ENCODE data around the gene RAPGEF3. TPM values are rescaled to one million over a fixed set of nuclear protein-coding genes. Genes with fewer than 3 reads are reported as not detected.

Gene RAPGEF3
- total and polyA plus RNA-seq, 9 of the 15 experiments (the other 6 are each of a cell fraction or from before 2014, with no cell fraction given): 0.03 to 0.78 (median 0.37) TPM; not detected in 1

DNA sequence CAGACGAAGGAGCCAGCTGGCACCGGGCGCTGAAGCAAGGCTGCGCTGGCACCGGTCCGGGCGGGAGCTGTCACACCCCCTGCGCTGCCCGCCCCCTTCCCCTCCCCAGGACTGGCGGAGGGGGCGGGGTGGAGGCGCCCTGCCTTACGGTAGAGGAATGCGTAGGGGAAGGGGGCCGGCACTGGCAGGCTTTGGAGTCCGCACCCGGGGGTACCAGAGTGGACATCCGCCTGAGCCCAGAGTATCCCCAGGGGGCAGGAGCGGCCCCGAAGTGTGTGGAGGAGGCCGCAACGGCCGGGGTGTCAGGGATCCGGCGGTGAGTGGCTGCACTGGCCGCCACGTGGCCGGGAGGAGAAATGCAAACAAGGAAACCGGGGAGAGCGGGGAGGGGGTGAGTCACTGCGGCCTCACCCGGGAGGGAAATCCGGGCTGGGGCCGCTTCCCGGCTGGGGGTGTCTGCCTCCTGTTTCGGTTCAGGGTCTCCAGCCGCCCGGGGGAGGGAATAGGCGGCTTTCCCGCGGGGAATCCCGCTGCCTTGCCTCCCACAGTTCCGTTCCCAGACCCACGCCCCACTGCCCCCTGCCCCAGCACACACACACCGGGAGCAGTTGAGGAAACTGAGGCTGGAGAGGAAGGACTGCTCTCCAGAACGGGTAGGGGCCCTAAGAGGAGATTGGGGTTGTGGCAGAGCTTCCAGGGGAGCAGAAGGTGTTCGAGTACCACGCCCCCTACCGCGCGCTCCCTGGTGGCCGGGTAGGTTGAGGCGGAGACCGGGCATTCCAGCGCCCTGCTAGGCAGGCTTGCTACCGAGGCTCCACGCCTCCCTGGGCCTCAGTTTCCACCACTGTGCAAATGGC is at the start of gene RAPGEF3 (continued):
- TF ChIP-seq CTCFL (IDR thresholded peaks at IDR 0.05; ENCODE audit: borderline replicate concordance, insufficient read depth, low read depth, low read length, poor library complexity, severe bottlenecking) (peak; percentile 83), NCOA1 (IDR thresholded peaks at IDR 0.05; ENCODE audit: low read depth) (no peak), ELK1 (CRISPR knock-in tag; IDR thresholded peaks at IDR 0.05) (no peak), NKRF (IDR thresholded peaks at IDR 0.05; ENCODE audit: borderline replicate concordance) (peak; percentile 90), ZNF444 (CRISPR knock-in tag; IDR thresholded peaks at IDR 0.05) (no peak), RHOXF2B (CRISPR knock-in tag; conservative IDR thresholded peaks at IDR 0.05) (no peak), NFATC3 (IDR thresholded peaks at IDR 0.05) (no peak), ZNF639 (CRISPR knock-in tag; conservative IDR thresholded peaks at IDR 0.05 in 1 of 2, IDR thresholded peaks at IDR 0.05 in 1 of 2) (peak in 1 of 2 experiments; percentile 61; a peak in 1 of 4 replicates), E2F3 (CRISPR knock-in tag; IDR thresholded peaks at IDR 0.05) (0 out of 2 replicates have a peak, but pooled peaks have one; percentile 30), SNIP1 (IDR thresholded peaks at IDR 0.05; ENCODE audit: low read depth) (no peak), ZNF12 (CRISPR knock-in tag; IDR thresholded peaks at IDR 0.05) (no peak), ZNF644 (tag; IDR thresholded peaks at IDR 0.05; ENCODE audit: low read depth) (no peak), CREM (IDR thresholded peaks at IDR 0.05; ENCODE audit: low read depth) (peak; percentile 43), TCFL5 (CRISPR knock-in tag; conservative IDR thresholded peaks at IDR 0.05) (no peak)
- TF ChIP-seq, protein P1, sequence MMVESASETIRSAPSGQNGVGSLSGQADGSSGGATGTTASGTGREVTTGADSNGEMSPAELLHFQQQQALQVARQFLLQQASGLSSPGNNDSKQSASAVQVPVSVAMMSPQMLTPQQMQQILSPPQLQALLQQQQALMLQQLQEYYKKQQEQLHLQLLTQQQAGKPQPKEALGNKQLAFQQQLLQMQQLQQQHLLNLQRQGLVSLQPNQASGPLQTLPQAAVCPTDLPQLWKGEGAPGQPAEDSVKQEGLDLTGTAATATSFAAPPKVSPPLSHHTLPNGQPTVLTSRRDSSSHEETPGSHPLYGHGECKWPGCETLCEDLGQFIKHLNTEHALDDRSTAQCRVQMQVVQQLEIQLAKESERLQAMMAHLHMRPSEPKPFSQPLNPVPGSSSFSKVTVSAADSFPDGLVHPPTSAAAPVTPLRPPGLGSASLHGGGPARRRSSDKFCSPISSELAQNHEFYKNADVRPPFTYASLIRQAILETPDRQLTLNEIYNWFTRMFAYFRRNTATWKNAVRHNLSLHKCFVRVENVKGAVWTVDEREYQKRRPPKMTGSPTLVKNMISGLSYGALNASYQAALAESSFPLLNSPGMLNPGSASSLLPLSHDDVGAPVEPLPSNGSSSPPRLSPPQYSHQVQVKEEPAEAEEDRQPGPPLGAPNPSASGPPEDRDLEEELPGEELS (CRISPR knock-in tag; IDR thresholded peaks at IDR 0.05; ENCODE audit: borderline replicate concordance): no peak
- TF ChIP-seq, protein P2, sequence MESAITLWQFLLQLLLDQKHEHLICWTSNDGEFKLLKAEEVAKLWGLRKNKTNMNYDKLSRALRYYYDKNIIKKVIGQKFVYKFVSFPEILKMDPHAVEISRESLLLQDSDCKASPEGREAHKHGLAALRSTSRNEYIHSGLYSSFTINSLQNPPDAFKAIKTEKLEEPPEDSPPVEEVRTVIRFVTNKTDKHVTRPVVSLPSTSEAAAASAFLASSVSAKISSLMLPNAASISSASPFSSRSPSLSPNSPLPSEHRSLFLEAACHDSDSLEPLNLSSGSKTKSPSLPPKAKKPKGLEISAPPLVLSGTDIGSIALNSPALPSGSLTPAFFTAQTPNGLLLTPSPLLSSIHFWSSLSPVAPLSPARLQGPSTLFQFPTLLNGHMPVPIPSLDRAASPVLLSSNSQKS (CRISPR knock-in tag; IDR thresholded peaks at IDR 0.05): no peak
